Fibroblast of lung (primary cell): ENCODE data around the gene PGLYRP4.

Source experiments
- CTCF ChIP-seq, 2 donors: IDR thresholded peaks in 1 of 2; conservative IDR thresholded peaks in 1 of 2; 1 replicate in 1 of 2; 2 replicates in 1 of 2; pipeline ENCODE4 v1.5.1; 2011 to 2012; ENCODE audit warnings: low read length in 2 of 2, control low read depth in 1 of 2, inconsistent platforms in 1 of 2, low read depth in 1 of 2, mild to moderate bottlenecking in 1 of 2
- EZH2 ChIP-seq: IDR thresholded peaks from 2 replicates; pipeline ENCODE4 v1.5.1; 2012; ENCODE audit warnings: low read length, control low read depth, mild to moderate bottlenecking; ENCODE audit errors: missing control alignments

- TF ChIP-seq CTCF (conservative IDR thresholded peaks at IDR 0.05 in 1 of 2, IDR thresholded peaks at IDR 0.05 in 1 of 2; ENCODE audit: low read depth in 1 of 2, low read length in 2 of 2), result no peak
- TF ChIP-seq EZH2, result no peak
Measured at GRCh38 chr1:153393926-153394325, 45.3 kb upstream of the PGLYRP4 start.
